ENCODE data around the gene SH3BGRL3. TPM values are rescaled to one million over a fixed set of nuclear protein-coding genes. Genes with fewer than 3 reads are reported as not detected.

SH3BGRL3 gene
- total and polyA plus RNA-seq, 2 of the 13 experiments (the other 11 are each of a cell fraction or from before 2014, with no cell fraction given), result 11.4 to 12.2 TPM

DNA sequence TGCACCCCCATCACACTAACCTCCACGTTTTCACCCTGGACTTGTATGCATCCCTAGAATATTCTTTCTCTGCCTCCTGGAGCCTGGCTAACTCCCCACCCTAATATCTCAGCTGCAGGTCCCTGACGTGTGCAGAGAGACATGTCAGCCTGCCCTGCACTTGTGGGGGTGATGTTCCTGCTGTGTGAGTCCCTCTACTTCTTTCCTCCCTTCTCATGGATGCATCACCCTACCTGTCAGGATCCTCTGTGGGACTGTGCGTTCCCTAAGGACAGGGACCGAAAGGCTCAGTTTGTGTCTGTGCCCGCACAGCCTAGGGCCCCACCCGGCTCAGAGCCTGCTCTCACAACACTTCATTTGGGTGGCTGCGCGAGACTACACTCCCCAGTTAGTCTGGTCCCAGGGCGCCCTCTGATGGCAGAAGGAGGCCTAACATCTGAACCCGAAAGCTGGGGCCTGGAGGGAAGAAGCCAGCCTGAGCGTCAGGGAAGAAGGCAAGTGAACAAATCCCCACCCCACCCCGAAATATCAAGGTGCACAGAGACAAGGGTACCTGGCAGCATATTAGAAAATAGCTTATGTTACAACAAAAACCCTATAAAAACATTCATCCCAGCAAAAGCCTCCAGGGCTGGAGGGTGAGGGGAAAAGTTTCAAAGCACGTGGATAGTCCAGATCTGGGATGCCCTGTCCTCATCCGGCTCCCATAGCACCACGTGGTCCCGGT is 41.6 kb downstream of the SH3BGRL3 start (continued):
- peak; percentile 62; the same call in 1 of the 2 replicates for TF ChIP-seq CHD2 (IDR thresholded peaks at IDR 0.05; ENCODE audit: low read depth, low read length)
- 0 out of 2 replicates have a peak, but pooled peaks have one; percentile 30 for TF ChIP-seq FOXO1 (CRISPR knock-in tag; IDR thresholded peaks at IDR 0.05)
- TF ChIP-seq HNRNPK (IDR thresholded peaks at IDR 0.05; ENCODE audit: low read depth, low read length, poor library complexity, severe bottlenecking), result no peak
- TF ChIP-seq PITX1 (CRISPR knock-in tag; IDR thresholded peaks at IDR 0.05), result no peak
- no peak for TF ChIP-seq HCFC1 (IDR thresholded peaks at IDR 0.05; ENCODE audit: low read depth, low read length)
- no peak for TF ChIP-seq ZNF724P (CRISPR knock-in tag; IDR thresholded peaks at IDR 0.05; ENCODE audit: borderline replicate concordance)
- TF ChIP-seq, protein P1, sequence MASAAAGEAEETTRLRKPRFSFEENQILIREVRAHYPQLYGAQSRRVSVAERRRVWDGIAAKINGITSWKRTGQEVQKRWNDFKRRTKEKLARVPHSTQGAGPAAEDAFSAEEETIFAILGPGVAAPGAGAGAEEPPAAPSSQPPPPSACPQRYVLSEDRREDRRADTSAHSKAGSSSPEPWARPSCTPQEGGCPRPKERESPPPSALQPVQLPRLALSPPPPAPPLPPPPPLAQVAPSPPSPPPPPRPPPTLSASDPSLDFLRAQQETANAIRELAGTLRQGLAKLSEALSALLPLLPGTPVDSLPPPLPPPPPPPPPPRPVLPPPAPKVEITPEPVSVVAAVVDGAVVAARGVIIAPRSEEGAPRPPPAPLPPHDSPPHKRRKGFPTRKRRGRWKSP (CRISPR knock-in tag; IDR thresholded peaks at IDR 0.05), result no peak
- TF ChIP-seq SNRNP70 (IDR thresholded peaks at IDR 0.05; ENCODE audit: low read depth, low read length), result no peak
- peak; percentile 54 for TF ChIP-seq ZNF687 (CRISPR knock-in tag; IDR thresholded peaks at IDR 0.05)
- no peak for TF ChIP-seq TP53 (CRISPR knock-in tag; conservative IDR thresholded peaks at IDR 0.05)
- TF ChIP-seq ZNF616 (CRISPR knock-in tag; IDR thresholded peaks at IDR 0.05; ENCODE audit: low read depth), result no peak
- TF ChIP-seq ZNF883 (CRISPR knock-in tag; IDR thresholded peaks at IDR 0.05; ENCODE audit: not compliant biosample characterization), result no peak
- TF ChIP-seq TCF7 (IDR thresholded peaks at IDR 0.05; ENCODE audit: low read depth), result no peak
- TF ChIP-seq, protein P2, sequence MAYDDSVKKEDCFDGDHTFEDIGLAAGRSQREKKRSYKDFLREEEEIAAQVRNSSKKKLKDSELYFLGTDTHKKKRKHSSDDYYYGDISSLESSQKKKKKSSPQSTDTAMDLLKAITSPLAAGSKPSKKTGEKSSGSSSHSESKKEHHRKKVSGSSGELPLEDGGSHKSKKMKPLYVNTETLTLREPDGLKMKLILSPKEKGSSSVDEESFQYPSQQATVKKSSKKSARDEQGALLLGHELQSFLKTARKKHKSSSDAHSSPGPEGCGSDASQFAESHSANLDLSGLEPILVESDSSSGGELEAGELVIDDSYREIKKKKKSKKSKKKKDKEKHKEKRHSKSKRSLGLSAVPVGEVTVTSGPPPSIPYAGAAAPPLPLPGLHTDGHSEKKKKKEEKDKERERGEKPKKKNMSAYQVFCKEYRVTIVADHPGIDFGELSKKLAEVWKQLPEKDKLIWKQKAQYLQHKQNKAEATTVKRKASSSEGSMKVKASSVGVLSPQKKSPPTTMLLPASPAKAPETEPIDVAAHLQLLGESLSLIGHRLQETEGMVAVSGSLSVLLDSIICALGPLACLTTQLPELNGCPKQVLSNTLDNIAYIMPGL (CRISPR knock-in tag; IDR thresholded peaks at IDR 0.05; ENCODE audit: borderline replicate concordance in 1 of 2, low read depth in 1 of 2), result 0 out of 4 replicates have a peak, but pooled peaks of 1 of the 2 experiments have one; percentile 37
- TF ChIP-seq, protein P3, sequence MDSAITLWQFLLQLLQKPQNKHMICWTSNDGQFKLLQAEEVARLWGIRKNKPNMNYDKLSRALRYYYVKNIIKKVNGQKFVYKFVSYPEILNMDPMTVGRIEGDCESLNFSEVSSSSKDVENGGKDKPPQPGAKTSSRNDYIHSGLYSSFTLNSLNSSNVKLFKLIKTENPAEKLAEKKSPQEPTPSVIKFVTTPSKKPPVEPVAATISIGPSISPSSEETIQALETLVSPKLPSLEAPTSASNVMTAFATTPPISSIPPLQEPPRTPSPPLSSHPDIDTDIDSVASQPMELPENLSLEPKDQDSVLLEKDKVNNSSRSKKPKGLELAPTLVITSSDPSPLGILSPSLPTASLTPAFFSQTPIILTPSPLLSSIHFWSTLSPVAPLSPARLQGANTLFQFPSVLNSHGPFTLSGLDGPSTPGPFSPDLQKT (CRISPR knock-in tag; IDR thresholded peaks at IDR 0.05; ENCODE audit: borderline replicate concordance), result no peak
- no peak for TF ChIP-seq SMYD3 (CRISPR knock-in tag; IDR thresholded peaks at IDR 0.05)
- TF ChIP-seq ZNF329 (CRISPR knock-in tag; IDR thresholded peaks at IDR 0.05; ENCODE audit: low read depth), result no peak
- TF ChIP-seq ZBTB38 (CRISPR knock-in tag; IDR thresholded peaks at IDR 0.05), result peak; percentile 57; the same call in 1 of the 2 replicates
- no peak for TF ChIP-seq ZBTB1 (CRISPR knock-in tag; IDR thresholded peaks at IDR 0.05; ENCODE audit: borderline replicate concordance)
- no peak for TF ChIP-seq ZNF780A (CRISPR knock-in tag; IDR thresholded peaks at IDR 0.05)
- TF ChIP-seq ZSCAN25 (CRISPR knock-in tag; IDR thresholded peaks at IDR 0.05), result no peak
